Fibroblast of lung (primary cell): ENCODE results near the gene NBPF26. TPM values are rescaled to one million over a fixed set of nuclear protein-coding genes. Genes with fewer than 3 reads are reported as not detected.
"Not testable (repeated sequence)": the region's sequence is repeated elsewhere in the genome, so short reads cannot be mapped to it uniquely, and the experiment has no call there.

ENCODE experiments used
- DNase-seq, 2 donors: peaks; one replicate each; pipeline versions ENCODE4 v3.0.0 to v3.0.0-alpha.2; 2010; ENCODE audit warnings: low read depth in 2 of 2
- H2AFZ ChIP-seq: 2 replicates; pipeline ENCODE4 v1.5.1; 2012; ENCODE audit warnings: low read length, control low read depth, inconsistent platforms
- H3K27ac ChIP-seq: 2 replicates; pipeline ENCODE4 v1.5.1; 2011; ENCODE audit warnings: low read length, control low read depth; ENCODE audit not compliant: insufficient read depth
- H3K27me3 ChIP-seq: 2 replicates; pipeline ENCODE4 v1.5.1; 2011; ENCODE audit warnings: mild to moderate bottlenecking, low read length; ENCODE audit not compliant: control insufficient read depth, insufficient read depth
- H3K36me3 ChIP-seq: 2 replicates; pipeline ENCODE4 v1.5.1; 2011; ENCODE audit warnings: low read length; ENCODE audit not compliant: control insufficient read depth, insufficient read depth
- H3K4me1 ChIP-seq: 2 replicates; pipeline ENCODE4 v1.5.1; 2011; ENCODE audit warnings: low read length; ENCODE audit not compliant: control insufficient read depth, insufficient read depth; ENCODE audit errors: extremely low read depth
- H3K4me2 ChIP-seq: 2 replicates; pipeline ENCODE4 v1.5.1; 2011; ENCODE audit warnings: low read length, control low read depth; ENCODE audit not compliant: insufficient read depth; ENCODE audit errors: extremely low read depth
- H3K4me3 ChIP-seq, 4 experiments: fragments of 200-600 bp in 1 of 4; sonication (generic) in 1 of 4; replicated peaks in 1 of 4; 2 replicates each; pipeline ENCODE4 v1.5.1; 2011 to 2016; ENCODE audit warnings: low read length in 4 of 4, low read depth in 3 of 4, mild to moderate bottlenecking in 3 of 4, control low read depth in 2 of 4, inconsistent platforms in 1 of 4, mixed read lengths in 1 of 4; ENCODE audit not compliant: insufficient read depth in 1 of 4; ENCODE audit errors: control extremely low read depth in 1 of 4
- H3K79me2 ChIP-seq: 2 replicates; pipeline ENCODE4 v1.5.1; 2012; ENCODE audit warnings: mild to moderate bottlenecking, low read length, inconsistent platforms; ENCODE audit not compliant: control insufficient read depth, insufficient read depth
- H3K9ac ChIP-seq: 2 replicates; pipeline ENCODE4 v1.5.1; 2011; ENCODE audit warnings: mild to moderate bottlenecking, low read length, control low read depth; ENCODE audit not compliant: insufficient read depth
- H3K9me3 ChIP-seq: 2 replicates; pipeline ENCODE4 v1.5.1; 2012; ENCODE audit warnings: low read depth, low read length; ENCODE audit not compliant: control insufficient read depth, insufficient read depth
- H4K20me1 ChIP-seq: 2 replicates; pipeline ENCODE4 v1.5.1; 2011; ENCODE audit warnings: low read length; ENCODE audit not compliant: control insufficient read depth, insufficient read depth; ENCODE audit errors: extremely low read depth
- polyA minus RNA-seq: library from RNA; depleted of rRNA, polyadenylated mRNA; stranded (reverse); fragments of >200 nt; gene quantifications from 2 replicates; pipeline ENCODE4 v1.2.3, GENCODE V29; 2011; ENCODE audit warnings: low replicate concordance
- polyA plus RNA-seq, 2 donors: library from polyadenylated mRNA; depleted of rRNA in 1 of 2; stranded (reverse) in 1 of 2; unstranded in 1 of 2; fragments of >200 nt; gene quantifications; 2 replicates each; pipeline ENCODE4 v1.2.1, GENCODE V29; 2011 to 2012; ENCODE audit warnings: missing spikeins in 1 of 2
- total RNA-seq: library from RNA; depleted of rRNA; stranded (reverse); fragments of >200 nt; gene quantifications from 2 replicates; pipeline ENCODE4 v1.2.1, GENCODE V29; 2014

Gene NBPF26
- total RNA-seq = 18.2 and 27.1 TPM in 2 replicates
- 16.1 and 26.0 TPM in 2 replicates for polyA plus RNA-seq
- 12.4 and 16.4 TPM in 2 replicates for polyA plus RNA-seq (2012)
- polyA minus RNA-seq = 29.3 and 47.4 TPM in 2 replicates

- DNase-seq = peak in 1 of 2 donors; percentile 91
- not testable (repeated sequence) for H3K79me2 ChIP-seq, H3K36me3 ChIP-seq, H2AFZ ChIP-seq, H4K20me1 ChIP-seq, H3K4me1 ChIP-seq, H3K27me3 ChIP-seq, H3K9me3 ChIP-seq, H3K4me2 ChIP-seq
- Histone ChIP-seq H3K9ac (peak within 1 kb of the TSS; percentile 50), H3K27ac (peak within 1 kb of the TSS; percentile 57), H3K4me3 (peak within 1 kb of the TSS in 3 of 4 experiments; percentile 56 to 71 (median 61))
Observed at GRCh38 chr1:120723715-120724402, at the start of gene NBPF26. NBPF26 (plus strand) TSS chr1:120723945.

DNA sequence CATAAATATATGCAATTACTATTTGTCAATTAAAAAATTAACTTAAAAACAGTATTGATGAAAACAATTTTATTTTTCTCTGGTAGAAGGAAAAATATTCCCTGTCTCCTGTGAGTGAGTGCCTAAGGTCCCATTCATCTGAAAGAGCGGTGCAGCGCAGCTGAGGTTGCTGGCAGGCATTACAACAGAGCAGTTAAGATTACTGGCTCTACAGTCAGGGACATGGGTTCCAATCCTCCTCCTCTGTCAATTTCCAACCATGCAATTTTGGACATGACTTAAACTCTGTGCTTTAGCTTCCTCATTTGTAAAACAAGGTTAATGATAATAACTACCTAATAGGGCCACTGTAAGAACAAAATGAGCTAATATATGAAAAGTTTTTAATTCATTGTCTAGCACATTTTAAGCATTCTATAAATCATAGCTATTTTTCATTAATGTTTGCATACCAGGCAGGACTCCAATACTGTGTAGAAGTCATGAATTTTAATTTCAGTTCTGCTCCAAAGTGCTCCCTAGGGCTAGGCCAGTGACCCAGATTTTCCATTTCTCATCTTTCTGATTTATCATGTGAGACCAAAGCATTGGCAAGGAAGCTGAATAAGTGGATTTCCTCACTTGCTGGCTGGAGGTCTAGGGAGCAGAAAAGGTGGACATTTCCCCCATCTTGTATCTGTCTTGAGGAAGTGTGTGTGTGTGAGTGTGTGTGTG is 43.5 kb upstream of the NBPF26 start:
- not testable (repeated sequence) for H3K27me3 ChIP-seq, H4K20me1 ChIP-seq, H3K9me3 ChIP-seq, H3K4me2 ChIP-seq, H3K27ac ChIP-seq, H3K79me2 ChIP-seq, H3K36me3 ChIP-seq, H3K4me3 ChIP-seq, H3K9ac ChIP-seq, H3K4me1 ChIP-seq, H2AFZ ChIP-seq, DNase-seq

DNA sequence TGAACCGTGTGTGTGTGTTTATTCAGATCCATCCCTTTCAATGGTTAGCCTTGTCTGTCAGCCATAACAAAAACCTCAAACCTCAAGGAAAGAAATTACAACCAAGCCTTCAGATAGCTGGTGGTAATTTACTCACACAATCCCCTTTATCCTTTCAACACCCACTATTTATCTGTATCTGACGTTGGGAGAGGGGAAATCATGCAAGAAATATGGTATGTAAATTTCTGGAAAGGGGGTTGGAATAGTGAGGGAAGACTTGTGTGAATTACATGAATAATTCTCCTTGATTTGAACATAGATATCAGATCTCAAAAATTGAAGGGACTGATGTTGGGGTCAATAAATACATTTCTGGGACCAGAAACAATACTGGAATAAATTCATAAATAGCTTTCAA is 42.8 kb upstream of the NBPF26 start:
- not testable (repeated sequence) for H2AFZ ChIP-seq, H3K4me3 ChIP-seq, H3K79me2 ChIP-seq, H3K4me1 ChIP-seq, H3K4me2 ChIP-seq, H3K9me3 ChIP-seq, DNase-seq, H3K27me3 ChIP-seq, H3K27ac ChIP-seq, H3K36me3 ChIP-seq, H3K9ac ChIP-seq, H4K20me1 ChIP-seq

DNA sequence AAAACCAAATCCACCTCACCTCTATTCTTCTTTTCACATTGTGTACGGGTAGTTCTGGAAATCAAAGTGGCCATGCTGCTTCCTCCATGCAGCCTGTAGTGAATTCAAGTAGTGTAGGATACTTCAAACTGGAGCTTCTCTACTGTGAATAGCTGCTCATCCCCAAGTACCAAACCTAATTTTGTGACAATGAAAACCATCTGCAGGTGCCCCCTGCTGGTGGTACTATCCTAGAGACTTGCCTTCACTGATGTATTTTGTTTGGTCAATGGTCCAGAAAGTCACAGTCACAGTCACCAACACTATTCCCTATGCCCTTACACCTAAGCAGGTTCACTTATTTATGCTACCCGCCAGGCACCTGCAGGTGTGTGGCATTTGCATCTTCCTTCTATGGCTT is 39.3 kb upstream of the NBPF26 start:
- H3K36me3 ChIP-seq, H4K20me1 ChIP-seq, H3K27me3 ChIP-seq, DNase-seq, H2AFZ ChIP-seq, H3K79me2 ChIP-seq, H3K9me3 ChIP-seq, H3K4me2 ChIP-seq, H3K27ac ChIP-seq, H3K4me3 ChIP-seq, H3K4me1 ChIP-seq, H3K9ac ChIP-seq: not testable (repeated sequence)

GRCh38 chr1:120685622-120686021 is 38.1 kb upstream of the NBPF26 start:
- not testable (repeated sequence) for H3K4me3 ChIP-seq, H3K36me3 ChIP-seq, H3K9ac ChIP-seq, H3K79me2 ChIP-seq, DNase-seq, H2AFZ ChIP-seq, H4K20me1 ChIP-seq, H3K4me1 ChIP-seq, H3K9me3 ChIP-seq, H3K4me2 ChIP-seq, H3K27me3 ChIP-seq, H3K27ac ChIP-seq

DNA sequence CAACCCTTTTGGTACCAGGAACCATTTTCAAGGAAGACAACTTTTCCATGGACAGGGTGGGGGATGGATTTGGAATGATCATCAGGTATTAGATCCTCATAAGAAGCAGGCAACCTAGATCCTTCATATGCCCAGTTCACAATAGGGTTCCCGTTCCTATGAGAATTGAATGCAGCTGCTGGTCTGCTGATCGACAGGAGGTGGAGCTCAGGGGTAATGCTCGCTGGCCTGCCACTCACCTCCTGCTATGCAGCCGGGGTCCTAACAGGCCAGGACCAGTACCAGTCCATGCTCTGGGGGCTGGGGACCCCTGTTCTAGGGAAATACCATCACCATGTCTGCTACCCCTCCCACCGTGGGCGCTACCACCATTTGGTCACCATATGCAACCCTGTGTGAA is 36.5 kb upstream of the NBPF26 start:
- H3K27ac ChIP-seq, DNase-seq, H3K9me3 ChIP-seq, H3K36me3 ChIP-seq, H3K4me1 ChIP-seq, H3K4me2 ChIP-seq, H3K27me3 ChIP-seq, H3K9ac ChIP-seq, H2AFZ ChIP-seq, H4K20me1 ChIP-seq, H3K79me2 ChIP-seq, H3K4me3 ChIP-seq: not testable (repeated sequence)
